Astrocyte (in vitro differentiated cells and primary cell): ENCODE data around the gene SCARF2. TPM values are rescaled to one million over a fixed set of nuclear protein-coding genes. Genes with fewer than 3 reads are reported as not detected.
A peak's percentile ranks its signal among the peaks of the same experiment; 100 is the strongest.

Source experiments
- DNase-seq: peaks from one replicate; pipeline ENCODE4 v3.0.0-alpha.2; 2010; ENCODE audit warnings: low read depth
- FAIRE-seq: peaks from 2 replicates; lab custom pipeline; 2011; peaks lifted over from hg19 to GRCh38; lab: Jason Lieb, UNC
- H2AFZ ChIP-seq: 2 replicates; pipeline ENCODE4 v1.6.0; 2012; ENCODE audit warnings: low read depth, low read length, inconsistent platforms
- H3K27ac ChIP-seq: 2 replicates; pipeline ENCODE4 v1.5.1; 2011; ENCODE audit warnings: low read depth, low read length, inconsistent platforms
- H3K27me3 ChIP-seq: 2 replicates; pipeline ENCODE4 v1.6.0; 2011; ENCODE audit warnings: low read length, inconsistent platforms; ENCODE audit not compliant: insufficient read depth
- H3K36me3 ChIP-seq: 2 replicates; pipeline ENCODE4 v1.5.1; 2011; ENCODE audit warnings: low read length, inconsistent platforms; ENCODE audit not compliant: insufficient read depth
- H3K4me1 ChIP-seq: 2 replicates; pipeline ENCODE4 v1.5.1; 2011; ENCODE audit warnings: low read length, inconsistent platforms; ENCODE audit not compliant: insufficient read depth
- H3K4me2 ChIP-seq: 2 replicates; pipeline ENCODE4 v1.6.0; 2012; ENCODE audit warnings: low read length, inconsistent platforms
- H3K4me3 ChIP-seq: 2 replicates; pipeline ENCODE4 v1.5.1; 2011; ENCODE audit warnings: low read depth, mild to moderate bottlenecking, low read length, inconsistent platforms; ENCODE audit not compliant: insufficient read depth
- H3K79me2 ChIP-seq: 2 replicates; pipeline ENCODE4 v1.6.0; 2012; ENCODE audit warnings: mild to moderate bottlenecking, low read length, inconsistent platforms; ENCODE audit not compliant: insufficient read depth
- H3K9ac ChIP-seq: 2 replicates; pipeline ENCODE4 v1.6.0; 2012; ENCODE audit warnings: mild to moderate bottlenecking, low read length, inconsistent platforms
- H3K9me3 ChIP-seq: 2 replicates; pipeline ENCODE4 v1.5.1; 2012; ENCODE audit warnings: low read depth, mild to moderate bottlenecking, low read length, inconsistent platforms; ENCODE audit not compliant: insufficient read depth
- H4K20me1 ChIP-seq: 2 replicates; pipeline ENCODE4 v1.6.0; 2012; ENCODE audit warnings: low read length, inconsistent platforms; ENCODE audit not compliant: insufficient read depth
- H3K27ac Mint-ChIP-seq: one replicate; pipeline ENCODE4 v1.8.0; 2021; ENCODE audit warnings: mild to moderate bottlenecking, mixed read lengths; ENCODE audit not compliant: unreplicated experiment
- H3K27me3 Mint-ChIP-seq: one replicate; pipeline ENCODE4 v1.8.0; 2021; ENCODE audit warnings: low read depth, mixed read lengths; ENCODE audit not compliant: unreplicated experiment
- H3K36me3 Mint-ChIP-seq: one replicate; pipeline ENCODE4 v1.8.0; 2021; ENCODE audit warnings: low read depth, mixed read lengths; ENCODE audit not compliant: unreplicated experiment
- H3K4me1 Mint-ChIP-seq: one replicate; pipeline ENCODE4 v1.8.0; 2021; ENCODE audit warnings: low read depth, mixed read lengths; ENCODE audit not compliant: unreplicated experiment
- H3K4me3 Mint-ChIP-seq: one replicate; pipeline ENCODE4 v1.8.0; 2021; ENCODE audit warnings: mild to moderate bottlenecking, moderate library complexity, mixed read lengths; ENCODE audit not compliant: unreplicated experiment
- H3K9me3 Mint-ChIP-seq: one replicate; pipeline ENCODE4 v1.8.0; 2021; ENCODE audit warnings: mild to moderate bottlenecking, mixed read lengths; ENCODE audit not compliant: unreplicated experiment
- CTCF ChIP-seq: IDR thresholded peaks from 2 replicates; pipeline ENCODE4 v1.5.1; 2011; ENCODE audit warnings: low read depth, mild to moderate bottlenecking, inconsistent platforms, low read length, moderate library complexity; ENCODE audit not compliant: insufficient read depth
- EZH2 ChIP-seq: IDR thresholded peaks from 2 replicates; pipeline ENCODE4 v1.6.1; 2012; ENCODE audit warnings: mild to moderate bottlenecking, low read length, inconsistent platforms; ENCODE audit not compliant: insufficient read depth
- total RNA-seq: library from RNA; stranded (reverse); gene quantifications from 2 replicates; pipeline ENCODE4 v1.2.1, GENCODE V29; 2021

The SCARF2 gene
- total RNA-seq, 1 donor from 2014 or later = 17.3 TPM

DNA sequence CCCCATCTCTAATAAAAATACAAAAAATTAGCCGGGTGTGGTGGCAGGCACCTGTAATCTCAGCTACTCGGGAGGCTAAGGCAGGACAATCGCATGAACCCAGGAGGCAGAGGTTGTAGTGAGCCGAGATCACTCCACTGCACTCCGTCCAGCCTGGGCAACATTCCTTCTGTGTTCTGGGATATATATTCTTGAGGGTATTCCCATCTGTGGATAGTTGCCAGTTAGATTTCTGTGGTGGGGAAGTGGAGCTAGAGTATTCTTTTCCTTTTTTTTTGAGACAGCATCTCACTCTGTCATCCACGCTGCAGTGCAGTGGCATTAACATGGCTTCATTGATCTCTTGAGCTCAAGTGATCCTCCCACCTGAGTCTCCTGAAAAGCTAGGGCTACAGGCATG is 52.8 kb downstream of the SCARF2 start:
- TF ChIP-seq CTCF = no peak
- TF ChIP-seq EZH2 = no peak
- H3K36me3 Mint-ChIP-seq = no peaks in the 10 kb centered on the region
- no peaks in the 10 kb centered on the region for H3K9me3 Mint-ChIP-seq
- peaks cover 23% of the 10 kb centered on the region for H3K27me3 ChIP-seq
- H3K4me3 Mint-ChIP-seq = no peak overlapping the region
- peaks cover 5% of the 10 kb centered on the region for H3K9me3 ChIP-seq
- no peak overlapping the region for H3K27ac ChIP-seq
- no peak overlapping the region for H2AFZ ChIP-seq
- no peak overlapping the region for H3K4me3 ChIP-seq
- DNase-seq (no peak), FAIRE-seq (no peak)
- no peaks in the 10 kb centered on the region for H3K36me3 ChIP-seq
- no peak overlapping the region for H3K27ac Mint-ChIP-seq
- no peaks in the 10 kb centered on the region for H3K4me1 Mint-ChIP-seq
- peaks cover 15% of the 10 kb centered on the region for H3K27me3 Mint-ChIP-seq
- H3K9ac ChIP-seq = no peak overlapping the region
- no peaks in the 10 kb centered on the region for H3K4me1 ChIP-seq
- no peak overlapping the region for H3K4me2 ChIP-seq
- H4K20me1 ChIP-seq = no peaks in the 10 kb centered on the region
- no peaks in the 10 kb centered on the region for H3K79me2 ChIP-seq

DNA sequence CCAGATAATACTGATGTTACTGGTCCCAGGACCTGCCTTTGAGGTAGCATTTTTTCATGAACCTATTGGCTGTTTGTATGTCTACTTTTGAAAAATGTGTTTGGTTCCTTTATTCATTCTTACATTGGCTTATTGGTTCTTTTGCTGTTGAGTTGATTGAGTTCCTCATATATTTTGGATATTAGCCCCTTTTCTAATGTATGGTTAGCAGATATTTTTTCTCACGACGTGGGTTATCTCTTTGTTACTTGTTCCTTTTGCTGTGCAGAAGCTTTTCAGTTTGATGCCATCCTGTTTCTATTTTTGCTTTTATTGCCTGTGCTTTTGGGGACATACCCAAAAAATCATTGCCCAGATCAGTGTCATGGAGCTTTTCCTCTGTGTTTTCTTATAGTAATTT is 53.5 kb downstream of the SCARF2 start:
- Histone ChIP-seq H3K4me2 (no peak overlapping the region), H3K9ac (no peak overlapping the region), H3K36me3 (no peaks in the 10 kb centered on the region), H3K79me2 (no peaks in the 10 kb centered on the region), H3K9me3 (peaks cover 2% of the 10 kb centered on the region), H3K27ac (no peak overlapping the region), H4K20me1 (no peaks in the 10 kb centered on the region), H3K4me1 (no peaks in the 10 kb centered on the region), H3K27me3 (peaks cover 23% of the 10 kb centered on the region), H3K4me3 (no peak overlapping the region), H2AFZ (no peak overlapping the region)
- H3K9me3 Mint-ChIP-seq = no peaks in the 10 kb centered on the region
- no peak for FAIRE-seq
- H3K4me3 Mint-ChIP-seq = peak overlapping the region; percentile 3
- no peak overlapping the region for H3K27ac Mint-ChIP-seq
- no peak for DNase-seq
- no peaks in the 10 kb centered on the region for H3K4me1 Mint-ChIP-seq
- no peaks in the 10 kb centered on the region for H3K36me3 Mint-ChIP-seq
- TF ChIP-seq EZH2 = no peak
- TF ChIP-seq CTCF = no peak
- peaks cover 15% of the 10 kb centered on the region for H3K27me3 Mint-ChIP-seq

- H3K9me3 ChIP-seq = no peaks in the 10 kb centered on the region
- no peaks in the 10 kb centered on the region for H3K36me3 Mint-ChIP-seq
- no peak overlapping the region for H3K27ac Mint-ChIP-seq
- DNase-seq (no peak), FAIRE-seq (no peak)
- no peak overlapping the region for H3K4me2 ChIP-seq
- peaks cover 16% of the 10 kb centered on the region for H3K27me3 Mint-ChIP-seq
- H3K27me3 ChIP-seq = peaks cover 23% of the 10 kb centered on the region
- H3K4me3 Mint-ChIP-seq = no peak overlapping the region
- TF ChIP-seq EZH2 = no peak
- TF ChIP-seq CTCF = no peak
- no peak overlapping the region for H3K9ac ChIP-seq
- no peak overlapping the region for H3K4me3 ChIP-seq
- no peaks in the 10 kb centered on the region for H3K9me3 Mint-ChIP-seq
- H3K36me3 ChIP-seq = no peaks in the 10 kb centered on the region
- no peak overlapping the region for H2AFZ ChIP-seq
- no peak overlapping the region for H3K27ac ChIP-seq
- H3K4me1 Mint-ChIP-seq = no peaks in the 10 kb centered on the region
- no peaks in the 10 kb centered on the region for H3K79me2 ChIP-seq
- no peaks in the 10 kb centered on the region for H3K4me1 ChIP-seq
- no peaks in the 10 kb centered on the region for H4K20me1 ChIP-seq
Measured at GRCh38 chr22:20383538-20383937, 54.1 kb downstream of the SCARF2 start.
